B cell (primary cell): Measurements from ENCODE around the gene ADAM17.

Experiments used
- EZH2 ChIP-seq: IDR thresholded peaks from 2 replicates; pipeline ENCODE4 v1.6.1; 2012; ENCODE audit warnings: borderline replicate concordance, low read depth, mild to moderate bottlenecking, moderate library complexity, low read length; ENCODE audit not compliant: insufficient read depth, poor library complexity, severe bottlenecking
- TF ChIP-seq, protein P1 (sequence below): fragments of 200-600 bp; IDR thresholded peaks from one replicate; pipeline ENCODE4 v1.8.0; 2022; ENCODE audit warnings: antibody characterized with exemption, mild to moderate bottlenecking

DNA sequence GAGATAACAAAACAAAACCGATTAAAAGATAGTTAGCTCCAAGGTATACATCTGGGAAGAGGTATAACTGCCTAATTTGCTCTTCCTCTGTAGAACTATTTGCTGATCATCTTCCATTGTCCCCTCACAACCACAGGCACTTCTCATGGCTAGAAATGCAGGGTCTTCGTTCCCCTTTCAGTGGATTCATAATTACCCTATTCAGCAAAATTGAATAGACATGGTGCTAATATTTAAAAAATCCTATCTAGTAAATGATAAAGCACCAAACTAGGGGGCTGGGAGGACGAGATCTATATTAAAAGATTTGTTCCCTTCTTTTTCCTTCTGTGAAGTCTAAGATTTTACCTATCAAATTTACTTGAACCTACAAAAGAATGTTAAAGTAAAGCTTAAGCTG lies 30.8 kb upstream of the ADAM17 start:
- TF ChIP-seq EZH2 = no peak
- TF ChIP-seq, protein P1, sequence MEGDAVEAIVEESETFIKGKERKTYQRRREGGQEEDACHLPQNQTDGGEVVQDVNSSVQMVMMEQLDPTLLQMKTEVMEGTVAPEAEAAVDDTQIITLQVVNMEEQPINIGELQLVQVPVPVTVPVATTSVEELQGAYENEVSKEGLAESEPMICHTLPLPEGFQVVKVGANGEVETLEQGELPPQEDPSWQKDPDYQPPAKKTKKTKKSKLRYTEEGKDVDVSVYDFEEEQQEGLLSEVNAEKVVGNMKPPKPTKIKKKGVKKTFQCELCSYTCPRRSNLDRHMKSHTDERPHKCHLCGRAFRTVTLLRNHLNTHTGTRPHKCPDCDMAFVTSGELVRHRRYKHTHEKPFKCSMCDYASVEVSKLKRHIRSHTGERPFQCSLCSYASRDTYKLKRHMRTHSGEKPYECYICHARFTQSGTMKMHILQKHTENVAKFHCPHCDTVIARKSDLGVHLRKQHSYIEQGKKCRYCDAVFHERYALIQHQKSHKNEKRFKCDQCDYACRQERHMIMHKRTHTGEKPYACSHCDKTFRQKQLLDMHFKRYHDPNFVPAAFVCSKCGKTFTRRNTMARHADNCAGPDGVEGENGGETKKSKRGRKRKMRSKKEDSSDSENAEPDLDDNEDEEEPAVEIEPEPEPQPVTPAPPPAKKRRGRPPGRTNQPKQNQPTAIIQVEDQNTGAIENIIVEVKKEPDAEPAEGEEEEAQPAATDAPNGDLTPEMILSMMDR = no peak
